NB4 (cell line): ENCODE measurements around the gene P2RY8.
A peak's percentile ranks its signal among the peaks of the same experiment; 100 is the strongest.

ENCODE experiments used
- DNase-seq: peaks from one replicate; pipeline ENCODE4 v3.0.0; 2010; ENCODE audit warnings: low read depth
- H3K4me3 ChIP-seq: one replicate; pipeline ENCODE4 v1.5.1; 2011; ENCODE audit warnings: mild to moderate bottlenecking, low read depth, low read length, moderate library complexity
- CTCF ChIP-seq: IDR thresholded peaks from one replicate; pipeline ENCODE4 v1.5.1; 2012; ENCODE audit warnings: low read depth, low read length
- MAX ChIP-seq: IDR thresholded peaks from 2 replicates; pipeline ENCODE4 v1.6.1; 2011; ENCODE audit warnings: low read depth, low read length
- MYC ChIP-seq: IDR thresholded peaks from 2 replicates; pipeline ENCODE4 v1.6.1; 2011; ENCODE audit warnings: low read depth, low read length
- POLR2A ChIP-seq: IDR thresholded peaks from 2 replicates; pipeline ENCODE4 v1.6.1; 2011; ENCODE audit warnings: mild to moderate bottlenecking; ENCODE audit not compliant: insufficient read length; ENCODE audit errors: extremely low read depth

Gene P2RY8

GRCh38 chrX:1511829-1512228 is 25.2 kb downstream of the P2RY8 start:
- DNase-seq, result no peak
- H3K4me3 ChIP-seq, result no peak overlapping the region
- TF ChIP-seq MAX, result no peak
- TF ChIP-seq CTCF, result no peak
- TF ChIP-seq POLR2A, result no peak
- TF ChIP-seq MYC, result no peak

- no peak overlapping the region for H3K4me3 ChIP-seq
- TF ChIP-seq POLR2A (no peak), CTCF (no peak), MYC (no peak), MAX (no peak)
- DNase-seq, result no peak
Observed at GRCh38 chrX:1511150-1511549, 25.8 kb downstream of the P2RY8 start.

- H3K4me3 ChIP-seq, result no peak overlapping the region
- TF ChIP-seq MAX (no peak), POLR2A (no peak), CTCF (no peak), MYC (no peak)
- DNase-seq, result peak; percentile 72
Observed at GRCh38 chrX:1507511-1508463, 29.2 kb downstream of the P2RY8 start.

- TF ChIP-seq POLR2A (no peak), MAX (no peak), CTCF (no peak), MYC (no peak)
- no peak for DNase-seq
- no peak overlapping the region for H3K4me3 ChIP-seq
Observed at GRCh38 chrX:1506916-1507315, 30.1 kb downstream of the P2RY8 start.

GRCh38 chrX:1502853-1503252 is 34.1 kb downstream of the P2RY8 start:
- no peak overlapping the region for H3K4me3 ChIP-seq
- TF ChIP-seq MAX (no peak), POLR2A (no peak), CTCF (no peak), MYC (no peak)
- no peak for DNase-seq

GRCh38 chrX:1502241-1502640 is 34.7 kb downstream of the P2RY8 start:
- DNase-seq, result peak; percentile 93
- TF ChIP-seq MAX, result peak; percentile 84
- peak; percentile 47; the same call in 1 of the 2 replicates for TF ChIP-seq MYC
- no peak for TF ChIP-seq POLR2A
- TF ChIP-seq CTCF, result no peak
- H3K4me3 ChIP-seq, result no peak overlapping the region
